BE2C (cell line): ENCODE data around the gene DUSP10.

ENCODE experiments used
- DNase-seq: peaks from one replicate; pipeline ENCODE4 v3.0.0-alpha.2; 2020
- H3K27me3 ChIP-seq: fragments of 250-450 bp; sonication (Bioruptor Pico); 2 replicates; pipeline ENCODE4 v1.5.1; 2020; ENCODE audit warnings: mild to moderate bottlenecking
- H3K36me3 ChIP-seq: fragments of 250-450 bp; sonication (Bioruptor Pico); 2 replicates; pipeline ENCODE4 v1.5.1; 2020; ENCODE audit warnings: mild to moderate bottlenecking
- H3K4me1 ChIP-seq: fragments of 250-450 bp; sonication (Bioruptor Pico); 2 replicates; pipeline ENCODE4 v1.5.1; 2020
- H3K4me3 ChIP-seq: 2 replicates; pipeline ENCODE4 v1.5.1; 2011; ENCODE audit warnings: low read depth, low read length
- H3K9me3 ChIP-seq: fragments of 250-450 bp; sonication (Bioruptor Pico); 2 replicates; pipeline ENCODE4 v1.5.1; 2020
- CTCF ChIP-seq: IDR thresholded peaks from 2 replicates; pipeline ENCODE4 v1.5.1; 2012; ENCODE audit warnings: mild to moderate bottlenecking, low read depth, low read length

Gene DUSP10

DNA sequence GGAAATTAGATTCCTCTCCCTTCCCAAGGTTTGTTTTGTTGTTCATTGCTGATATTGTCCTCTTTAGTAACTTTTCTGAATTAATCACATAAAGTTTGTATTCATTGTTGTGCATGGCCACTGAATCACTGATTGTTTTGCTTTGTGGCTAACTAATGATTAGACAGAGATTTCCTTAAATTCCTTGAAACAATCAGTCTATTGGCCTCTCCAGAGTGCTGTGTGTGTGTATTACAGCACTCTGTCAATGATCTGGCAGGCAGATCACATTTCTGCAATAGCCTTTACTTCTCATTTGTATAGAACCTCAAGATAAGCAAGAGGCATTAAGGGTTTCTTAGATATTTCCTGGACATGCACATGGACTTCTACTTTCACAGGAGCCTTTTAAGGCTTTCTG lies 78.6 kb downstream of the DUSP10 start:
- Histone ChIP-seq H3K4me3 (no peak overlapping the region), H3K4me1 (peaks cover 17% of the 10 kb centered on the region), H3K9me3 (no peaks in the 10 kb centered on the region), H3K27me3 (no peaks in the 10 kb centered on the region), H3K36me3 (no peaks in the 10 kb centered on the region)
- no peak for TF ChIP-seq CTCF
- DNase-seq = no peak

- Histone ChIP-seq H3K27me3 (no peaks in the 10 kb centered on the region), H3K36me3 (no peaks in the 10 kb centered on the region), H3K4me3 (no peak overlapping the region), H3K9me3 (no peaks in the 10 kb centered on the region), H3K4me1 (no peaks in the 10 kb centered on the region)
- TF ChIP-seq CTCF = no peak
- DNase-seq = no peak
Measured at GRCh38 chr1:221655766-221656305, 86.1 kb downstream of the DUSP10 start.
